Measurements from ENCODE around the gene HIVEP1.

The HIVEP1 gene

DNA sequence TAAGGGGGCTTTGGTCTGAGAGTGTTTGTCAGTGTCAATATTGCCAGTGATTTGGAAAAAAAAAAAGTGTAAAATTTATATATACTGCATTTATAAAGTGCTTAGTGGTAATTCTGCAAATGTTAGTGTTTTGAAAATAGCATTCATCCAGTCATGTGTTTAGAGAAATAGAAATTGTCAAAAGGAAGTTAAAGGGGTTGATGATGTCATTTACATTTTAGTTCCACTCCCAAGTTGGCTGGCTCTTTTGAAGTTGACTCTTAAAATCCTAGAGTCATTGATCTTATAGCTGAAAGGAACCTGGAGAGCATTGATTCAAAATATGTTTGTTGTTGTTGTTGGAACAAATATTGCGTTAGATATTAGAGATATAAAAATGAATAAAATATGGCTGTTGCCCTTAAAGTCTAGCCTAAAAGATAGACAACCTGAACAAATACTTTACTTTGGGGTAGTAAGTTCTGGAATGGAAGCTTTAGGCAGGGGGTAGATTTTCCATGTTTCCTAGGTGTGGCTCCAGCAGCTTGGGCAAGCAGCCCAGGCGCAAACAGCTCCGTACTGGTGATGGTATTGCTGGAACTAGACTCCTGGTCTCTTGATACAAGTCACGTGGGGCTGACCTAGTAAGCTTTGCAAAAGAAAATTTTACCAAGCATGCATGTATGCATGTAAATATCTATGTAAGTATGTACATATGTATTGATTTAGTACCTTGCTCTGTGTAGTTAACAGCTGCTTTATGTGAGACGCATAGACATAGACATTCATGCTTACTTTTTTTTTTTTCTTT, 46.3 kb downstream of the HIVEP1 start:
- H3K4me3 ChIP-seq (ENCODE audit: low read depth, low read length), result no peak overlapping the region
- no peak for TF ChIP-seq CTCF (IDR thresholded peaks at IDR 0.05; ENCODE audit: low read depth, low read length, missing control alignments)
- no peak for DNase-seq (ENCODE audit: low read depth)

GRCh38 chr6:12060780-12061609, 48.9 kb downstream of the HIVEP1 start:
- peak overlapping the region; percentile 49 for H3K4me3 ChIP-seq (ENCODE audit: low read depth, low read length)
- TF ChIP-seq CTCF (IDR thresholded peaks at IDR 0.05; ENCODE audit: low read depth, low read length, missing control alignments), result no peak
- peak; percentile 91 for DNase-seq (ENCODE audit: low read depth)

DNA sequence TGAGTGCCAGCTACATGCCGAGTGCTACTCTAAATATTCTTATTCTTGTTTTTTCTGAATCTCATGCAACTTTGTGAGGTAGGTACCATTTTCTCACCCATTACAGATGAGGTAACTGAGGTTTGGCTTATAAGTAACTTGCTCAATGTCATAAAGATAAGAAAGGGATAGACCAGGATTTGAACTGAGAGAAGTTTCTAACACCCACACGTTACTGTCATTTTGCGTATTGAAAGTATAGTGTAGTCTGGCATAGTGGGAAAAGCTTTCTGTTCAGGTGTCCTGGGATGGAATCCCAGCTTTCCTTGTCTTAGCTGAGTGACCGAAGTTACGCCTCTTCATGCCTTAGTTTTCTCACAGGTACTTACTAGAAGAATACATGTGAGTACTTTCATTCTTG, 50.5 kb downstream of the HIVEP1 start:
- no peak for DNase-seq (ENCODE audit: low read depth)
- TF ChIP-seq CTCF (IDR thresholded peaks at IDR 0.05; ENCODE audit: low read depth, low read length, missing control alignments), result no peak
- H3K4me3 ChIP-seq (ENCODE audit: low read depth, low read length), result no peak overlapping the region

DNA sequence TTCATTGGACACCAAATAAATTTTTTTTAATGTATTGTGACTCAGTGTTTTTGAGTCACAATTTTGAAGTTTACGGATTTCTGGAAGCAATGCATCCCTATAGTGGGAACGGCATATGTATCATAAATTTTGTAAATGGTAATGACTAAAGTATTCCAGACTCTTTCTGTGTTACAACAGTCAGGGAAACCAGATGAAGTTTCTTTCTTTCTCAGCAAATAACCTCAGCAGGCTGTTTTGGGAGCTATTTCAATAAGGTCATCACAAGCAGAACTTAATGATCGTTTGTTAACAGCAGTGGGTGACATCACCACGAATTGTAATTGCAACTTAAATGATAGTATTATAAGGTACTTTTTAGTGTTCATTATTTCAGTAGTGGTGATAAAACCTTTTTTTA, 52.0 kb downstream of the HIVEP1 start:
- no peak for DNase-seq (ENCODE audit: low read depth)
- peak overlapping the region; percentile 41; the same call in 1 of the 2 replicates for H3K4me3 ChIP-seq (ENCODE audit: low read depth, low read length)
- TF ChIP-seq CTCF (IDR thresholded peaks at IDR 0.05; ENCODE audit: low read depth, low read length, missing control alignments), result no peak

- DNase-seq (ENCODE audit: low read depth), result no peak
- no peak for TF ChIP-seq CTCF (IDR thresholded peaks at IDR 0.05; ENCODE audit: low read depth, low read length, missing control alignments)
- H3K4me3 ChIP-seq (ENCODE audit: low read depth, low read length), result peak overlapping the region; percentile 41; the same call in 1 of the 2 replicates
These were observed 52.5 kb downstream of the HIVEP1 start for GRCh38 chr6:12064538-12065071.

DNA sequence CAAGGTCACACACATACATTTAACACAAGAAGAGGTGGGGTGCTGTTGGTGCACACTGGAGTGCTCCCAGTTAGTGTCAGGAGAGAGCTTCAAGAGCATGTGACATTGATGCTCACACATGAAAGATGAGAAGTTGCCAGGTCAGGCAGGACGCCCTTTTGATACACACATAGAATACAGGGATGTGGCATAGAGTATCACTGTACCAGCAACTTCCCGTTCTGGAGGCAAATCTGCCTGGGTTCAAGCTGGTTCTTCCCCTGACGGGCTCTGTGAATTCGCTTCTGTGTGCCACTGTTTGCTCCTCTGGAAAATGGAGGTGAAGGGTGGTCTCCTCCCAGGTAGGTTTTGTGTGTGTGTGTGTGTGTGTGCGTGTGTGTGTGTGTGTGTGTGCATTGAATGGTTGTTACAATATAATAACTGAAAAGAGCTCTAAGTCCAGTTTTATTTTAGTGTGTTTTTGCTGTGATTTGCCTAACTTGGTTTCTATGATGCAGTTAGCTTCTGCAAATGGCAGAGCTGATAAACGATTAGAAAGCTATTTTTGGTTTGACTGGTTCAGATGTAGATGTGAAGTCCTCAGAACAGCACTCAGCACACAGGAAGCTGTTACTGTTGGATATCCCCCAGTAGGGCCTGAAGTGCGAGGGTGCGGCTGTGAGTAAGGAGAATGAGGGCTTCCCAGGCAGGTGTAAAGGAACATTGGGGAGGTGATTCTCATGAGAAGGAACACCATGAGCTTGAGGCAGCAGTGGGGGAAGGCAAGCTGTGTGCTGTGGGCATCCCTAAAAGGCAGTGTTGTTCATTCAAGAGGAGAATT, 53.4 kb downstream of the HIVEP1 start:
- peak; percentile 53 for DNase-seq (ENCODE audit: low read depth)
- no peak for TF ChIP-seq CTCF (IDR thresholded peaks at IDR 0.05; ENCODE audit: low read depth, low read length, missing control alignments)
- H3K4me3 ChIP-seq (ENCODE audit: low read depth, low read length), result peak overlapping the region; percentile 35
